Left renal cortex interstitium (tissue), 4 donors: ENCODE measurements around the gene GBX2. TPM values are rescaled to one million over a fixed set of nuclear protein-coding genes. Genes with fewer than 3 reads are reported as not detected.

Source experiments
- DNase-seq, 4 donors: peaks; one replicate each; pipeline ENCODE4 v3.0.0-alpha.2; 2013; ENCODE audit warnings: low read depth in 4 of 4, low spot score in 2 of 4, missing footprints in 1 of 4
- polyA plus RNA-seq, 4 donors: library from polyadenylated mRNA; unstranded; fragments of 120-200 nt; gene quantifications; one replicate each; pipeline ENCODE4 v1.2.1, GENCODE V29; 2013; ENCODE audit not compliant: insufficient read length in 4 of 4

Gene GBX2
- polyA plus RNA-seq, 4 donors = 0.51 to 0.91 (median 0.82) TPM

GRCh38 chr2:236120829-236121228 lies 47.4 kb downstream of the GBX2 start:
- DNase-seq = no peak

- DNase-seq = no peak
Observed at GRCh38 chr2:236120141-236120601, 48.0 kb downstream of the GBX2 start.

- no peak for DNase-seq
Observed at GRCh38 chr2:236119476-236119875, 48.7 kb downstream of the GBX2 start.

GRCh38 chr2:236119003-236119402 lies 49.2 kb downstream of the GBX2 start:
- no peak for DNase-seq

GRCh38 chr2:236117861-236118269 lies 50.3 kb downstream of the GBX2 start:
- no peak for DNase-seq

GRCh38 chr2:236117401-236117800 lies 50.8 kb downstream of the GBX2 start:
- DNase-seq = no peak

Other genes with a start within 250 kb of the GBX2 start
- under 1 TPM in 3 of 4 donors, not detected in 1; 0.06 to 0.36 (median 0.09) TPM for gene ASB18, start 96.0 kb upstream of the GBX2 start, polyA plus RNA-seq